Neural progenitor cell (in vitro differentiated cells): Measurements from ENCODE around the gene PIP4K2A. TPM values are rescaled to one million over a fixed set of nuclear protein-coding genes. Genes with fewer than 3 reads are reported as not detected.

ENCODE experiments used
- DNase-seq: peaks from one replicate; pipeline ENCODE4 v3.0.0-alpha.2; 2016; ENCODE audit warnings: low spot score
- H2AFZ ChIP-seq: fragments of 200-600 bp; sonication (generic); replicated peaks from 2 replicates; pipeline ENCODE4 v1.6.1; 2016; ENCODE audit warnings: antibody characterized with exemption
- H3F3A ChIP-seq: fragments of 200-600 bp; sonication (generic); 2 replicates; pipeline ENCODE4 v1.6.1; 2016; ENCODE audit warnings: antibody characterized with exemption, low read depth
- H3K27ac ChIP-seq: fragments of 200-600 bp; sonication (generic); 2 replicates; pipeline ENCODE4 v1.5.1; 2016; ENCODE audit warnings: mild to moderate bottlenecking
- H3K27me3 ChIP-seq: fragments of 200-600 bp; sonication (generic); 2 replicates; pipeline ENCODE4 v1.6.1; 2016; ENCODE audit warnings: mild to moderate bottlenecking, moderate library complexity
- H3K36me3 ChIP-seq: fragments of 200-600 bp; sonication (generic); 2 replicates; pipeline ENCODE4 v1.5.1; 2016
- H3K4me1 ChIP-seq: fragments of 200-600 bp; sonication (generic); 2 replicates; pipeline ENCODE4 v1.6.1; 2016; ENCODE audit warnings: mixed run types
- H3K4me2 ChIP-seq: fragments of 200-600 bp; sonication (generic); 2 replicates; pipeline ENCODE4 v1.6.1; 2016
- H3K4me3 ChIP-seq: fragments of 200-600 bp; sonication (generic); 2 replicates; pipeline ENCODE4 v1.5.1; 2016
- H3K79me2 ChIP-seq: fragments of 200-600 bp; sonication (generic); 2 replicates; pipeline ENCODE4 v1.6.1; 2016; ENCODE audit warnings: low read depth
- H3K9ac ChIP-seq: fragments of 200-600 bp; sonication (generic); 2 replicates; pipeline ENCODE4 v1.6.1; 2016
- H3K9me3 ChIP-seq: fragments of 200-600 bp; sonication (generic); 2 replicates; pipeline ENCODE4 v1.5.1; 2016; ENCODE audit warnings: low read depth
- H4K20me1 ChIP-seq: fragments of 200-600 bp; sonication (generic); 2 replicates; pipeline ENCODE4 v1.6.1; 2016; ENCODE audit warnings: low read depth
- H3K27ac Mint-ChIP-seq: 3 replicates; pipeline ENCODE4 v1.8.0; 2021; ENCODE audit warnings: mixed read lengths
- H3K27me3 Mint-ChIP-seq: 2 replicates; pipeline ENCODE4 v1.8.0; 2022; ENCODE audit warnings: low read depth, mild to moderate bottlenecking, inconsistent platforms, moderate library complexity, mixed read lengths; ENCODE audit not compliant: insufficient read depth
- H3K36me3 Mint-ChIP-seq: 3 replicates; pipeline ENCODE4 v1.8.0; 2021; ENCODE audit warnings: mixed read lengths
- H3K4me1 Mint-ChIP-seq: 3 replicates; pipeline ENCODE4 v1.8.0; 2021; ENCODE audit warnings: mixed read lengths
- H3K4me3 Mint-ChIP-seq: 3 replicates; pipeline ENCODE4 v1.8.0; 2021; ENCODE audit warnings: mild to moderate bottlenecking, moderate library complexity, mixed read lengths
- H3K9me3 Mint-ChIP-seq: 3 replicates; pipeline ENCODE4 v1.8.0; 2020; ENCODE audit warnings: mixed read lengths
- CTCF ChIP-seq: fragments of 200-600 bp; sonication (generic); IDR thresholded peaks from 2 replicates; pipeline ENCODE4 v1.5.1; 2017; ENCODE audit warnings: antibody characterized with exemption, mild to moderate bottlenecking
- EZH2 ChIP-seq: fragments of 200-600 bp; sonication (generic); IDR thresholded peaks from 2 replicates; pipeline ENCODE4 v1.6.1; 2017; ENCODE audit warnings: antibody characterized with exemption, mild to moderate bottlenecking, moderate library complexity
- EZH2phosphoT487 ChIP-seq: fragments of 200-600 bp; sonication (generic); IDR thresholded peaks from 2 replicates; pipeline ENCODE4 v1.6.1; 2017; ENCODE audit warnings: antibody characterized with exemption
- total RNA-seq: library from RNA; depleted of rRNA; stranded (reverse); fragments of >200 nt; gene quantifications from 2 replicates; pipeline ENCODE4 v1.2.3, GENCODE V29; 2015; ENCODE audit warnings: low replicate concordance

PIP4K2A gene
- total RNA-seq, 1 donor from 2014 or later: 37.6 TPM

- H3K27me3 Mint-ChIP-seq: peaks cover 3% of the 10 kb centered on the region
- TF ChIP-seq EZH2phosphoT487 (no peak), CTCF (no peak), EZH2 (no peak)
- Histone ChIP-seq H3K4me3 (no peak overlapping the region), H4K20me1 (no peaks in the 10 kb centered on the region), H3K27ac (no peak overlapping the region), H3K9ac (no peak overlapping the region), H3K4me2 (no peak overlapping the region), H2AFZ (no peak overlapping the region), H3K36me3 (no peaks in the 10 kb centered on the region), H3K4me1 (no peaks in the 10 kb centered on the region), H3K27me3 (no peaks in the 10 kb centered on the region), H3F3A (no peaks in the 10 kb centered on the region), H3K79me2 (no peaks in the 10 kb centered on the region), H3K9me3 (no peaks in the 10 kb centered on the region)
- H3K36me3 Mint-ChIP-seq: peaks cover 12% of the 10 kb centered on the region
- no peak overlapping the region for H3K27ac Mint-ChIP-seq
- no peak for DNase-seq
- no peaks in the 10 kb centered on the region for H3K4me1 Mint-ChIP-seq
- no peak overlapping the region for H3K4me3 Mint-ChIP-seq
- H3K9me3 Mint-ChIP-seq: no peaks in the 10 kb centered on the region
Observed at GRCh38 chr10:22580711-22581110, 133.7 kb downstream of the PIP4K2A start.

DNA sequence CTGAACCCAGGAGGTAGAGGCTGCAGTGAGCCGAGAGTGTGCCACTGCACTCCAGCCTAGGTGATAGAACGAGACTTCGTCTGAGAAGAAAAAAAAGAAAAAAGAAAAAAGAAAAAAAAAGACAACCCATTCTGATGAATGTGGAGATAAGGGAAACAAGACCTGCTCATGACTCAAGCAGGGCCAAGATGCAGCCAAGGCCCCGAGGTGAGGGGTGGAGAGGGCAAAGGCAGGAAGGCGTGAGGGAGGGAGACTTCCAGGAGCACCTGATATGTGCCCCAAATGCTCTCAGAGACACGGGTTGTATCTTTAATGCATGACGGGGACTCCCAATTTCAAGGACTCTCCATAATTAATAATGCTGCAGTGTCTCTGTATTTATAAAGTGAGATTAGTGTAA is 134.6 kb downstream of the PIP4K2A start:
- Histone ChIP-seq H3K27ac (no peak overlapping the region), H3K4me3 (no peak overlapping the region), H3K36me3 (no peaks in the 10 kb centered on the region), H3K79me2 (no peaks in the 10 kb centered on the region), H3K4me2 (no peak overlapping the region), H3K9me3 (no peaks in the 10 kb centered on the region), H3K4me1 (no peaks in the 10 kb centered on the region), H3F3A (no peaks in the 10 kb centered on the region), H4K20me1 (no peaks in the 10 kb centered on the region), H3K9ac (no peak overlapping the region), H2AFZ (no peak overlapping the region), H3K27me3 (no peaks in the 10 kb centered on the region)
- no peak overlapping the region for H3K27ac Mint-ChIP-seq
- peaks cover 3% of the 10 kb centered on the region for H3K27me3 Mint-ChIP-seq
- H3K9me3 Mint-ChIP-seq: no peaks in the 10 kb centered on the region
- H3K4me1 Mint-ChIP-seq: no peaks in the 10 kb centered on the region
- H3K4me3 Mint-ChIP-seq: no peak overlapping the region
- peaks cover 13% of the 10 kb centered on the region for H3K36me3 Mint-ChIP-seq
- no peak for DNase-seq
- TF ChIP-seq EZH2phosphoT487 (no peak), CTCF (no peak), EZH2 (no peak)

GRCh38 chr10:22573820-22574569 is 140.4 kb downstream of the PIP4K2A start:
- H3K9me3 ChIP-seq: no peaks in the 10 kb centered on the region
- peak; percentile 25 for DNase-seq
- H3K79me2 ChIP-seq: no peaks in the 10 kb centered on the region
- no peak overlapping the region for H3K4me3 ChIP-seq
- no peaks in the 10 kb centered on the region for H3K27me3 ChIP-seq
- no peak overlapping the region for H3K27ac ChIP-seq
- no peaks in the 10 kb centered on the region for H3F3A ChIP-seq
- H2AFZ ChIP-seq: no peak overlapping the region
- no peak overlapping the region for H3K4me2 ChIP-seq
- no peak for TF ChIP-seq EZH2
- peak; percentile 54 for TF ChIP-seq CTCF
- Mint-ChIP-seq H3K27me3 (peaks cover 3% of the 10 kb centered on the region), H3K27ac (no peak overlapping the region), H3K4me1 (no peaks in the 10 kb centered on the region), H3K9me3 (no peaks in the 10 kb centered on the region), H3K36me3 (peaks cover 18% of the 10 kb centered on the region), H3K4me3 (no peak overlapping the region)
- no peak overlapping the region for H3K9ac ChIP-seq
- no peaks in the 10 kb centered on the region for H4K20me1 ChIP-seq
- no peaks in the 10 kb centered on the region for H3K4me1 ChIP-seq
- no peaks in the 10 kb centered on the region for H3K36me3 ChIP-seq
